HG02763 (cell line): ENCODE data around the gene TTC21B.

Experiments used
- ATAC-seq: cut with Tn5 transposase; IDR thresholded peaks from one replicate; pipeline ENCODE4 v1.9.1; 2021; ENCODE audit warnings: mild to moderate bottlenecking, moderate library complexity; ENCODE audit not compliant: unreplicated experiment

Gene TTC21B

DNA sequence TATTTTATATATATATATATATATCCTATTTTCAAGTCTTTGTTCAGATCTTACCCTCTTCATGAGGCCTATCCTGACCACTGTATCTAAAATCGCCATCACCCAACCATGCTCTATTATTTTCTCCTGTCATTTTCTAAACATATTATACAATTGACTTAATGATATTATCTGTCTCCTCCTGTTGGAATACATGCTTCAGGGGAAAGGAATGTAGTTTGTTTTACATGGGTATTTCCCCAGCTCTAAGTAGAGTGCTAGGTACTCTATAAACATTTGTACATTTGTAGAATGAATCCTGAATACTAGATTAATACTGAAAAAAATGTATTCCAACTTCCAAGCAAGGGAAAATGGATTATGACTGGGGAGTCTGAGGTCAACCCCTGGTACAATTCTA lies 26.2 kb downstream of the TTC21B start:
- no peak for ATAC-seq

DNA sequence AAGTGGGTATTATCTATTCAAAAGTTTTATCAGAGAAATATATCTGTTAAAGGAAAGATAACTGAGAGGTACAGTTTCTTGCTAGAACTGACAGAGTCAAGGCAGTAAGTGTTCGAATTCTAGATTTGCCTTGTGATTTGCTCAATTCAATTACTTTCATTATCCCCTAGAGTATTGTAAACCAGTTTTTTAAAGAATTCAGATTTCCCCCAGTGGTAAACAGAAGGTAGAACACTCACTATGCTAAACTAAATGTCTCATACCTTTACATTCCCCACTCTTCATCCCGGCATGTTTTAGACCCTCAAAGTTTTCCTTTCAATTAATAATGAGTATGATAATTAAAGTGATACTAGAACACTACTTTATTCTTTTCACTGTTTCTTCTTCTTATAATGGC lies 28.6 kb downstream of the TTC21B start:
- ATAC-seq = no peak

DNA sequence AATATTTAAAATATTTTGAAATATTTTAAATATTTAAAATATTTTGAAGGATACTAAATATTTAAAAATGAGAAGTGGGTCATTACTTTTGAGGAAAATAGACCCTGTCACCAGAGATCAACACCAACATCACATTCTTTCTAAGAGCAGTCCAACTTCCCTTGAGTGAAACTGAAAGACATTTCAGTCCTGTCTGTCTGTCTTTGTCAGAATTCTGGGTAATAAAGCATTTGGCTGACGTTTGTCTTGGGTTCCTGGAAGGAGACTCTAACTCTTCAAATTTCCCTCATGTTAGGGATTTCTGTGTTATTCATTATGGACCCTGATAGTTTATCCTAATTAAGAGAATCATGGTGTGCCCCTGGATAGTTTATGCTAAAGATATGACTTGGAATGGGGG lies 32.8 kb downstream of the TTC21B start:
- ATAC-seq = no peak

DNA sequence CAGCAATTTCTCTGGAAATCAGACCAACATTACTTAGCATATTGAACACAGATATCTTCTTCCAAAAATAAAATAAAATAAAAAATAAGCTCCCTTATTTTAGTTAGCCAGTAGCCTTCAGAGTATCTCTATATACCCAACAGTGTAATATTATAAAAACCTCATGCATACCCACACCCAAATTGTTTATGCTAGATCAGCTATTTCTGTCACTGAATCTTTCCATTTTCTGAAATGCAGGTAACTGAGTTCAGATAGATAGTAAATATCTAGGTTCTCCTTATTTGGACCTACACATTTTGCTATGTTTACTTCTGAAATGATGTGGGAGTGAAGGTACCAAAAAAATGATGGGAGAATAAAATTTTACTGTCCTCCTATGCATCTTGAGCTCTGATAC lies 39.9 kb downstream of the TTC21B start:
- no peak for ATAC-seq

DNA sequence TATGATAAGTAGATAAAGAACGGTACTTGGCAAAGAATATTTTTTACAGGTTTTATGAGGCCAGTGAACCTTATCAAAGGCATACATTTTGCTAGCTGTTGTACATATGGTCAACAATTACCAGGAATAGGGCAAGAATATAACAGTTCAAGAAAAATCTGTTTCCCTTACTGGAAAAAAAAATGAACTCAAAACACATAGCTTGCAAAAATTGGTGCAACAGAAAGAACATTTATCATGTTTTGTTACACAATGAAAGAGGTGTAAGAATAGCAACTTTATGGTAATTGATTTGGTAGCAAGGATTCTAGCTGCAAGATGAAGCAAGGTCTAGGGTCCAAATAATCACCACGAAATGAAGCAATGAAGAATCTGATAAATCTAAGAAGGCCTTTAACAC lies 41.6 kb downstream of the TTC21B start:
- no peak for ATAC-seq

DNA sequence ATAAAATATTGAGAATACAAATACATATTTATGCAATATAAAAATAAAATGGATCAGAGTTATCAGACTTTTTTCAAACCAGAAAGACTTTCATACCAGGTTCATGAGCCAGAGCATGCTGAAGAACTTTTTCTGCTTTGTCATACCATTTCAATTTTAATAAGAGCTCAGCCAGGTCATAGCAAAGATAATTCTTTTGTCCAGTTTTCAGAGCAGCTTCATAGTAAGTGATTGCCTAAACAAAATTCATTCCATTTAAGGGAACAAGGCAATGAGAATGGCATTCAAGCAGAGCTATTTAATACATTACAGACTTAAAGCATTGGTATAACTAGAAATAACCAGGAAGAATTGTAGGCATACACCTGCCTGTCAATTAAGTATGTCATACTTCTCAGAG lies 42.3 kb downstream of the TTC21B start:
- no peak for ATAC-seq

GRCh38 chr2:165909466-165909865 lies 44.1 kb downstream of the TTC21B start:
- no peak for ATAC-seq

DNA sequence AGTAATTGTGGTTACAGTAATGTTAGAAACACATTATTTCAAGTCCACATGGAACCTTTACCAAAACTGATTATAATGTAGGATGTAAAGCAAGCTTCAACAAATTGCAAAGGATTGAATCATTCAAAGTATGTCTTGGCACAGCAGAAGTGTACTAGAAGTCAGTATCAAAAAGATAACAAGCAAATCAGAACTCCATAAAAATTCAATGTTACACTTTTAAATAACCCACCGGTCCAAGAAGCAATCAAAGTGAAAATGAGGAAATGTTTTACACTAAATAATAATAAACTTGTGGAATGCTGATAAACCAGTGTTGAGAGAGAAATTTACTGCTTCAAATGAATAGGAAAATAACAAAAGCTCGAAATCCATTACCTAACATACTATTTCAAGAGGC lies 47.7 kb downstream of the TTC21B start:
- no peak for ATAC-seq

- no peak for ATAC-seq
Measured at GRCh38 chr2:165905269-165905668, 48.3 kb downstream of the TTC21B start.

GRCh38 chr2:165904432-165904831 lies 49.1 kb downstream of the TTC21B start:
- ATAC-seq = no peak

DNA sequence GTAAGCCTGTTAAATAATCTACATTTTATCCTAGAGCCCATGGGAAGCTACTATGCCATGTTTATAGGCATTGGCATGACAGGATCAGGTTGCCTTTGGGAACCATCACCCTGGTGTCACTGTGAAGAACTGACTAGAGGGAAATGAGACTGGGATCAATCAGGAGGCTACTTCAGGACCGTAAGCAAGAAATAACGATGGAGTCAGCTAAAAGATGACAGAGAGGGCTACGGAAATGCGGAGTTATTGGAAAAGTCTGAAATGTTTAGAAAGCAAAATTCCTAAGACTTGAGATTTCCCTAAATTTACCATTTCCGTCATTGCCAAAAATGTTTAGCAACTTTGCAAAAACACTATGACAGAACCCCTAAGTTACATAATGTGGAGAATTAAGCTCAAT lies 50.2 kb downstream of the TTC21B start:
- ATAC-seq = no peak

- ATAC-seq = peak; percentile 49
Measured at GRCh38 chr2:165902934-165903333, 50.6 kb downstream of the TTC21B start.

GRCh38 chr2:165901620-165902298 lies 51.8 kb downstream of the TTC21B start:
- no peak for ATAC-seq

DNA sequence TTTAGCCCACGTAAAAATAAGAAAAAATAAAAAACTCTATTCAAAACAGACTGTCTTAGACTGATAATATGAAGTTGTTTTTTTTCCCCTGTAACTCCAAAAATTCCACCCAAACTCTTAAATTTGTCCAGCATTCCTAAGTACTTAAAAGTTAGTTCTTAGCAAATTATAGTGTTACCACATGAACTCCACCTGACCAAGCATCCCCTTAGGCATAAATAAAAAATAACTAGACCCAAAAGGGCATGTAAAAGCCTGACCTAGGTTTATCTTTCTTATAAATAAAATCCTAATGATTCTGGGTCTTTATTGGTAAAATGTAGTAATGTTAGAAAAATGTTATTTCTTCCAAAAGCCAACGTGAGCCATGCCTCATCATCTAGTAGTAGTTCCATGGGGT lies 54.3 kb downstream of the TTC21B start:
- ATAC-seq = no peak

- ATAC-seq = no peak
Measured at GRCh38 chr2:165898381-165898780, 55.2 kb downstream of the TTC21B start.

GRCh38 chr2:165897726-165898125 lies 55.9 kb downstream of the TTC21B start:
- ATAC-seq = peak; percentile 39

DNA sequence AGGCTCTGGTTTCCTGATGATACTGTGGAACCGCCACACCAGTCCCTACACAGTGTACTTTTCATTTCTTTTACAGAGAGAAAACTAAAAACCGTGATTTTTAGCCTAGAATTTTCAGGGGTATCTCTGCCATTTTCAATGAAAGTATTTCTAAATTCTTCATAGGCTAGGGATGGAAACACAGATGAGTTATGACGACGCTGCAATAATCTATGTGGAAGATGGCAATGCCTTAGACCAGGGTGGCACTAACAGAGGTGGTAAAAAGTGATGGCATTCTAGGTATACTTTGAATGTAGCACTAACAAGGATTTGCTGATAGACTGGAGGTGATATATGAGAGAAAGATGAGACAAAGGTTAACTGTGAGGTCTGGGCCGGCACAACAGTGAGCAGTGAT lies 56.5 kb downstream of the TTC21B start:
- ATAC-seq = no peak

GRCh38 chr2:165895974-165896373 lies 57.6 kb downstream of the TTC21B start:
- peak; percentile 88 for ATAC-seq

DNA sequence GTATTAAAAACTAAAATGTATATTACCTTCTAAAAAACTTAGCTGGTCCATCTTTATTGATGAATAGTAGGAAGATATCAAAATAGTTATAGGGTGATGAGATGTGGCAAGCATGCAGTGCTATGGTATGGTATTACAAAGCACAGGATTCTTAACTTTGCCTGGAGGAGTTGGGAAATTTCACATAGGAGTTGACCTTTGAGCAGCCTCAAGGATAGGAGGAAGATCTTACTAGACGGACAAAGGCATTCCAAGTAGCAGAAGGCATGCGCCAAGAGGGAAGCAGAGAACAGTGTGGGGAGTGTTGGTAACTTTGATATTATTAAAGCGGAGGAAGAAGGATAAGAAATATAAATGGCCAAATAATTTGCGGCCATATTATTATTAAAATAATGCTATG lies 60.0 kb downstream of the TTC21B start:
- no peak for ATAC-seq

GRCh38 chr2:165892526-165892925 lies 61.0 kb downstream of the TTC21B start:
- ATAC-seq = no peak

DNA sequence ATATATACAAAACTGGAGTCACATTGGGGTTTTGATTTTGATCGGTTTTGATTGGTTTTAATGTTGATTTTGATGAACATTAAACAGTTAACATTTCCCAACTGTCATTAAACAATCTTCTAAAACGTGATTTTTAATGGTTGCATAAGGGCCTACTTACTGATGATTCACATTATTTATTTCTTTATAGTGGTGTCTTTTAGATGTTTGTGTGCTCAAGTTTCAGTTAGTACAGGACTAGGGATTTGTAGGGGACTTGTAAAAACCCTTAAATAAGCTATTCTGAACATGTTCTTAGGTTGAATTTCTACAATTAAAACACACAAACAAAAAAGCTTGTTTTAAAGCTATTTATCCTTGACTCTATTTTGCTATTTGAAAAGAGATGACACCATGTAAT lies 61.6 kb downstream of the TTC21B start:
- ATAC-seq = no peak

GRCh38 chr2:165891345-165891744 lies 62.2 kb downstream of the TTC21B start:
- no peak for ATAC-seq

DNA sequence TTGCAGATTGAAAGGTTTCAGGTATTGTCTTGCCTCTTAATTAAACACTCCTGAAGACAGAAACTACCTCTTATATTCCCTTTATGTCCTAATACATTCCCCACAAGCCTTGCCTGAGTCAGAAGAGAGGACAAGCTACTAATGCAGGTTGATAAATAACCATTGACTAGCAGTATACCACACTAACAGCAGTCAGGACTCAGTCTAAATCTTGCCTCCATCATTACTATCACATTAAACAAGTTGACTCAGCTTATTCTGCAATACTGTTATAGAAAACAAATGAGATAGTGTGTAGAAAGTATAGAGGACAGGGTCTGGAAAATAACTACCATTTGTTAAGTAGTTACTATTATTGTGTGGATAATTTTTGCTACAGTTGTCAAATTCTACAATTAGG lies 63.8 kb downstream of the TTC21B start:
- ATAC-seq = no peak
